Measurements from ENCODE around the gene HMCN1.

GRCh38 chr1:185938396-185938795, 204.2 kb downstream of the HMCN1 start:
- TF ChIP-seq CTCF (IDR thresholded peaks at IDR 0.05) (no peak), POLR2A (IDR thresholded peaks at IDR 0.05) (no peak)

Data from adrenal gland (tissue), 5 donors.